Mesodermal cell (in vitro differentiated cells): ENCODE measurements around the gene PCDHGB6.
"Not testable (repeated sequence)": the region's sequence is repeated elsewhere in the genome, so short reads cannot be mapped to it uniquely, and the experiment has no call there.

Experiments used
- H3K27ac ChIP-seq: 2 replicates; pipeline ENCODE4 v1.7.0; 2013; ENCODE audit warnings: mild to moderate bottlenecking, low read depth, low read length, moderate library complexity; ENCODE audit not compliant: severe bottlenecking
- H3K36me3 ChIP-seq: 2 replicates; pipeline ENCODE4 v1.7.1; 2013; ENCODE audit warnings: mild to moderate bottlenecking, low read length, moderate library complexity; ENCODE audit not compliant: control insufficient read depth, insufficient read depth
- H3K4me1 ChIP-seq: one replicate; pipeline ENCODE4 v1.7.1; 2013; ENCODE audit warnings: mild to moderate bottlenecking, low read length; ENCODE audit not compliant: insufficient read depth, control insufficient read depth, poor library complexity, severe bottlenecking
- H3K4me3 ChIP-seq: 2 replicates; pipeline ENCODE4 v1.7.0; 2013; ENCODE audit warnings: low read length, control low read depth, mild to moderate bottlenecking; ENCODE audit not compliant: insufficient read depth, poor library complexity, severe bottlenecking; ENCODE audit errors: extremely low read depth
- H3K9me3 ChIP-seq: 2 replicates; pipeline ENCODE4 v1.7.1; 2013; ENCODE audit warnings: mild to moderate bottlenecking, low read length, moderate library complexity; ENCODE audit not compliant: control insufficient read depth
- WGBS, 2 experiments: methylation state at CpG; one replicate each; pipeline ENCODE4 v1.1.5; 2013; ENCODE audit warnings: missing lambda C conversion rate in 2 of 2; ENCODE audit not compliant: insufficient coverage in 2 of 2; 5-methylcytosine and 5-hydroxymethylcytosine counted together

The PCDHGB6 gene

DNA sequence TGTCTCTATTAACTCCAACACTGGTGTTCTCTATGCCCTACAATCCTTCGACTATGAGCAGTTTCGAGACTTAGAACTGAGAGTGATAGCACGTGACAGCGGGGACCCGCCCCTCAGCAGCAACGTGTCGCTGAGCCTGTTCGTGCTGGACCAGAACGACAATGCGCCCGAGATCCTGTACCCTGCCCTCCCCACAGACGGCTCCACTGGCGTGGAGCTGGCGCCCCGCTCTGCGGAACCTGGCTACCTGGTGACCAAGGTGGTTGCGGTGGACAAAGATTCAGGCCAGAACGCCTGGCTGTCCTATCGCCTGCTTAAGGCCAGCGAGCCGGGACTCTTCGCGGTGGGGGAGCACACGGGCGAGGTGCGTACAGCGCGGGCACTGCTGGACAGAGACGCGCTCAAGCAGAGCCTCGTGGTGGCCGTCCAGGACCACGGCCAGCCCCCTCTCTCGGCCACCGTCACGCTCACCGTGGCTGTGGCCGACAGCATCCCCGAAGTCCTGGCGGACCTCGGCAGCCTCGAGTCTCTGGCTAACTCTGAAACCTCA, 15.0 kb downstream of the PCDHGB6 start:
- Histone ChIP-seq H3K4me3 (no peak overlapping the region), H3K27ac (no peak overlapping the region), H3K4me1 (no peaks in the 10 kb centered on the region), H3K36me3 (peaks cover 86% of the 10 kb centered on the region), H3K9me3 (peaks cover 81% of the 10 kb centered on the region)
- 96 to 98% methylated on average over 37 to 42 of the region's 42 CpGs for WGBS, 2 experiments

DNA sequence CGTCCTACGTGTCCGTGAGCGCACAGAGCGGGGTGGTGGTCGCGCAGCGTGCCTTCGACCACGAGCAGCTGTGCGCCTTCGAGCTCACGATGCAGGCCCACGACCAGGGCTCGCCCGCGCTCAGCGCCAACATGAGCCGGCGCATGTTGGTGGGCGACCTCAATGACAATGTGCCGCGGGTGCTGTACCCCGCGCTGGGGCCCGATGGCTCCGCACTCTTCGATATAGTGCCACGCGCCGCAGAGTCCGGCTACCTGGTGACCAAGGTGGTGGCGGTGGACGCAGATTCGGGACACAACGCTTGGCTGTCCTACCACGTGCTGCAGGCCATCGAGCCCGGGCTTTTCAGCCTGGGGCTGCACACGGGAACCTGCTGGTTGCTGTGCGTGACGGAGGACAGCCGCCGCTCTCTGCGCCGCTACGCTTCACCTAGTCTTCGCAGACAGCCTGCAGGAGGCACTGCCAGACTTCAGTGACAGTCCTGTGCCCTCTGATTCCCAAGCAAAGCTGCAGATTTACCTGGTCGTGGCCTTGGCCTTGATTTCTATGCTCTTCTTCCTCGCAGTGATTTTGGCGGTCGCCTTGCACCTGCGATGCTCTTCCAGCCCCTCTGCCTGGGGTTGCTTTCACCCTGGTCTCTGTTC, 20.1 kb downstream of the PCDHGB6 start:
- no peaks in the 10 kb centered on the region for H3K4me1 ChIP-seq
- peaks cover 69% of the 10 kb centered on the region for H3K9me3 ChIP-seq
- 97 to 98% methylated on average over 52 to 53 of the region's 53 CpGs for WGBS, 2 experiments
- H3K36me3 ChIP-seq, result peaks cover 71% of the 10 kb centered on the region
- H3K27ac ChIP-seq, result no peak overlapping the region
- H3K4me3 ChIP-seq, result no peak overlapping the region

GRCh38 chr5:141430332-141431113, 22.7 kb downstream of the PCDHGB6 start, which contains the start of gene PCDHGA12:
TSS of gene PCDHGA12 (plus strand) at chr5:141430507. CDS start at chr5:141430760, 253 bp downstream.
- Histone ChIP-seq H3K27ac (no peak within 1 kb of the TSS), H3K36me3 (peaks cover 65% of the 10 kb centered on the region), H3K9me3 (peaks cover 57% of the 10 kb centered on the region), H3K4me3 (no peak within 1 kb of the TSS), H3K4me1 (no peaks in the 10 kb centered on the region)
- WGBS, 2 experiments, result 95% methylated on average over 30 of the region's 33 CpGs

DNA sequence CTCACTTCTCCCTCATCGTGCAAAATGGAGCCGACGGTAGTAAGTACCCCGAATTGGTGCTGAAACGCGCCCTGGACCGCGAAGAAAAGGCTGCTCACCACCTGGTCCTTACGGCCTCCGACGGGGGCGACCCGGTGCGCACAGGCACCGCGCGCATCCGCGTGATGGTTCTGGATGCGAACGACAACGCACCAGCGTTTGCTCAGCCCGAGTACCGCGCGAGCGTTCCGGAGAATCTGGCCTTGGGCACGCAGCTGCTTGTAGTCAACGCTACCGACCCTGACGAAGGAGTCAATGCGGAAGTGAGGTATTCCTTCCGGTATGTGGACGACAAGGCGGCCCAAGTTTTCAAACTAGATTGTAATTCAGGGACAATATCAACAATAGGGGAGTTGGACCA, 23.5 kb downstream of the PCDHGB6 start:
- Histone ChIP-seq H3K9me3 (peaks cover 52% of the 10 kb centered on the region), H3K27ac (no peak overlapping the region), H3K4me3 (no peak overlapping the region), H3K36me3 (peaks cover 57% of the 10 kb centered on the region), H3K4me1 (no peaks in the 10 kb centered on the region)
- 97 to 99% methylated on average over 35 to 37 of the region's 37 CpGs for WGBS, 2 experiments

DNA sequence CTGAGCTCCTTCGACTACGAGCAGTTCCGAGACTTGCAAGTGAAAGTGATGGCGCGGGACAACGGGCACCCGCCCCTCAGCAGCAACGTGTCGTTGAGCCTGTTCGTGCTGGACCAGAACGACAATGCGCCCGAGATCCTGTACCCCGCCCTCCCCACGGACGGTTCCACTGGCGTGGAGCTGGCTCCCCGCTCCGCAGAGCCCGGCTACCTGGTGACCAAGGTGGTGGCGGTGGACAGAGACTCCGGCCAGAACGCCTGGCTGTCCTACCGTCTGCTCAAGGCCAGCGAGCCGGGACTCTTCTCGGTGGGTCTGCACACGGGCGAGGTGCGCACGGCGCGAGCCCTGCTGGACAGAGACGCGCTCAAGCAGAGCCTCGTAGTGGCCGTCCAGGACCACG, 24.5 kb downstream of the PCDHGB6 start:
- 98 to 99% methylated on average over 21 to 27 of the region's 38 CpGs for WGBS, 2 experiments
- Histone ChIP-seq H3K9me3 (peaks cover 42% of the 10 kb centered on the region), H3K36me3 (peaks cover 47% of the 10 kb centered on the region)
- not testable (repeated sequence) for H3K27ac ChIP-seq, H3K4me3 ChIP-seq, H3K4me1 ChIP-seq

DNA sequence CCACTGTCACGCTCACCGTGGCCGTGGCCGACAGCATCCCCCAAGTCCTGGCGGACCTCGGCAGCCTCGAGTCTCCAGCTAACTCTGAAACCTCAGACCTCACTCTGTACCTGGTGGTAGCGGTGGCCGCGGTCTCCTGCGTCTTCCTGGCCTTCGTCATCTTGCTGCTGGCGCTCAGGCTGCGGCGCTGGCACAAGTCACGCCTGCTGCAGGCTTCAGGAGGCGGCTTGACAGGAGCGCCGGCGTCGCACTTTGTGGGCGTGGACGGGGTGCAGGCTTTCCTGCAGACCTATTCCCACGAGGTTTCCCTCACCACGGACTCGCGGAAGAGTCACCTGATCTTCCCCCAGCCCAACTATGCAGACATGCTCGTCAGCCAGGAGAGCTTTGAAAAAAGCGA, 24.9 kb downstream of the PCDHGB6 start:
- not testable (repeated sequence) for H3K27ac ChIP-seq, H3K4me3 ChIP-seq, H3K4me1 ChIP-seq
- Histone ChIP-seq H3K9me3 (peaks cover 38% of the 10 kb centered on the region), H3K36me3 (peaks cover 43% of the 10 kb centered on the region)
- 92 to 98% methylated on average over 24 to 25 of the region's 29 CpGs for WGBS, 2 experiments

DNA sequence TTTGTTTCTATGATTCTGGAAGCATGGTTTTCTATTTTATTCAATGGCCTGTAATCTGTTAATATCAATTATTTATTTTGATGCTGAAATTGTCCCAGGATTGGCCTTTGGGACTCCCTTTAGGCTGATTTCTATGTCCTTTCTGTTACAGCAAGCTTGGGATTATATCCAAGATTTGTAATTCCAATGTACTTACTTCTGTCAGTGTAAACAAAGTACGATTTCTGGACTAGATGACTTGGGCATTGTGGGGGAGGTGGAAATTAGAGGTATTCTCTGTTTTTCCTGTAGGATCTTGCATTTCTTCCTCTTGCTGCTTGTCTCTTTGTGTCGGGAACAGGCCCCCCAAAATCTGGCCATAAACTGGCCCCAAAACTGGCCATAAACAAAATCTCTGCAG, 26.2 kb downstream of the PCDHGB6 start:
- H3K9me3 ChIP-seq, result peaks cover 28% of the 10 kb centered on the region
- 86% methylated on average over 1 of the region's 2 CpGs; no CpG with 5 or more reads in 1 of the 2 experiments for WGBS, 2 experiments

DNA sequence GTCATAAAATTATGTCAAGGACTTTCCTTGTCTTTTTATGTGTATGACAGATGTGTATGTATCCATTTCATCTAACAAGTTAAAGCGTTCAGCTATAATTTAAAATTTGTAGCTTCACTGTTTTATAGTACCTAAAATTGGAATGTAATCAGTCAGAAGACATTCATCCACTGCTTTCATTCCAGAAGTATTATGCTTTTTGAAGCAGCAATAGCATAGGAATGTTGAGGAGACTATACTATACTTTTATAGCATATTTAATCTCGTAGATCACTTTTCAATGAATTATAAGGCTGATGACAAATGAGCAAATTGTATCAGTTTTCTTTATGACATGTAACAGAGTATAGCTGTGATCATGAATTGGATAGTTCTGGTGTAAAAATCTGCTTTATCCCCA, 29.4 kb downstream of the PCDHGB6 start:
- H3K36me3 ChIP-seq, result peaks cover 34% of the 10 kb centered on the region
- H3K9me3 ChIP-seq, result peaks cover 7% of the 10 kb centered on the region
- H3K27ac ChIP-seq, result no peak overlapping the region
- WGBS, 2 experiments, result 100% methylated on average over 1 of the region's 2 CpGs; no CpG with 5 or more reads in 1 of the 2 experiments
- no peaks in the 10 kb centered on the region for H3K4me1 ChIP-seq
- no peak overlapping the region for H3K4me3 ChIP-seq

More for the DNA sequence above, 26.2 kb downstream of the PCDHGB6 start:
- Histone ChIP-seq H3K36me3 (peaks cover 35% of the 10 kb centered on the region), H3K4me3 (no peak overlapping the region), H3K27ac (no peak overlapping the region), H3K4me1 (no peaks in the 10 kb centered on the region)

DNA sequence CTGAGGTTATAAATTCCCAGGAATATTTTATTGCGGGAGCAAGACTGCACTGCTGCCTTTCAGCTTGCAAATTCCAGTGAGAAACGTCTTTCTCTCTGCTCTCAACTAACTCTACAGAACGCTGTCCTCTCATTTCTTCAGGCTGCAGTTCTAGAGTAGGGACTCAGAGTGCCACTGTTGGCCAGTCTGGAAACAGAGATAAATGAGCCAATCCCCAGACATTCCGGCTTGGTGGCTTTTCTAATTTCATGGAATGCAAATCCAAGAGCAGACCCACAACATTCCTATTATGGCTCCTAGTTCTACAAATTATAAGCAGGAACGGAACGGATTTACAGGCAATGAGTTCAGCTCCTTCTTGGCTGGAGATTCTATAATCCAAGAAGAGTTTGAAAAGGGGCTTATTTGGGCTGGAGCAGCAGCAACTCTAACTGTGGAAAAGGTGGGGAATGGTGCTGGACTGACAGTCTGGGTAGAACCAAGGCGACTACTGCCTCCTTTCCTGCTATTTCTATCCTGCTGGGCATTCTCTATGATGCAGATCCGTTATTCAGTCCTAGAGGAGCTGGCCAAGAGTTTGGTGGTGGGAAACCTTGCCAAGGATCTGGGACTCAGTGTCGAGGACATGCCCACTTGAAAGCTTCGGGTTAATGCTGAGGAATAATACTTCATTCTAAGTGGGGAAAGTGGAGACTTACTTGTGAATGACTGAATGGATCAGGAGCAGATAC, 31.8 kb downstream of the PCDHGB6 start:
- H3K36me3 ChIP-seq, result peaks cover 21% of the 10 kb centered on the region
- H3K9me3 ChIP-seq, result no peaks in the 10 kb centered on the region
- H3K4me1 ChIP-seq, result no peaks in the 10 kb centered on the region
- no peak overlapping the region for H3K27ac ChIP-seq
- no peak overlapping the region for H3K4me3 ChIP-seq
- WGBS, 2 experiments, result 93% methylated on average over 7 to 9 of the region's 10 CpGs

DNA sequence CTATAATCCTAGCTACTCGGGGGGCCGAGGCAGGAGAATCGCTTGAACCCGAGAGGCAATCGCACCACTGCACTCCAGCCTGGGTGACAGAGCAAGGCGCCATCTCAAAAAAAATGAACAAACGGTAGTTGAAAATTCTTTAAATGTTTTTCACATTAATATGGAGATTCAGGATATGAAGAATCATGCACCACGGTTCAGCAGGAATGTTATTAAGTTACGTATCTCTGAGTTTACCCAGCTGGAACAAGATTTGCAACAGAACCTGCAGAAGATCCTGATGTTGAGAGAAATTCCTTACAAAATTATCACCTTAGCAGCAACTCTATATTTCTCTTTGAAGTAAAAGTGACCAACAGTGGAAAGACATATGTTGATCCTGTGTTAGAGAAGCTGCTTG, 32.5 kb downstream of the PCDHGB6 start:
- Histone ChIP-seq H3K4me1 (no peaks in the 10 kb centered on the region), H3K27ac (no peak overlapping the region), H3K4me3 (no peak overlapping the region), H3K36me3 (peaks cover 21% of the 10 kb centered on the region), H3K9me3 (no peaks in the 10 kb centered on the region)
- WGBS, 2 experiments, result 83 to 100% methylated on average over 5 to 9 of the region's 9 CpGs
